NB4 (cell line): ENCODE measurements around the gene GFOD1.

Source experiments
- DNase-seq: peaks from one replicate; pipeline ENCODE4 v3.0.0; 2010; ENCODE audit warnings: low read depth
- H3K4me3 ChIP-seq: one replicate; pipeline ENCODE4 v1.5.1; 2011; ENCODE audit warnings: mild to moderate bottlenecking, low read depth, low read length, moderate library complexity
- CTCF ChIP-seq: IDR thresholded peaks from one replicate; pipeline ENCODE4 v1.5.1; 2012; ENCODE audit warnings: low read depth, low read length
- MAX ChIP-seq: IDR thresholded peaks from 2 replicates; pipeline ENCODE4 v1.6.1; 2011; ENCODE audit warnings: low read depth, low read length
- MYC ChIP-seq: IDR thresholded peaks from 2 replicates; pipeline ENCODE4 v1.6.1; 2011; ENCODE audit warnings: low read depth, low read length
- POLR2A ChIP-seq: IDR thresholded peaks from 2 replicates; pipeline ENCODE4 v1.6.1; 2011; ENCODE audit warnings: mild to moderate bottlenecking; ENCODE audit not compliant: insufficient read length; ENCODE audit errors: extremely low read depth

The GFOD1 gene

GRCh38 chr6:13349811-13350506 is 137.4 kb downstream of the GFOD1 start:
- H3K4me3 ChIP-seq = no peak overlapping the region
- no peak for DNase-seq
- no peak for TF ChIP-seq MYC
- no peak for TF ChIP-seq MAX
- TF ChIP-seq CTCF = no peak
- TF ChIP-seq POLR2A = no peak

- TF ChIP-seq MYC (no peak), MAX (no peak), CTCF (no peak), POLR2A (no peak)
- no peak overlapping the region for H3K4me3 ChIP-seq
- DNase-seq = no peak
Observed at GRCh38 chr6:13348334-13349113, 138.9 kb downstream of the GFOD1 start.

GRCh38 chr6:13346245-13346644 is 141.2 kb downstream of the GFOD1 start:
- DNase-seq = no peak
- no peak overlapping the region for H3K4me3 ChIP-seq
- TF ChIP-seq CTCF (no peak), MAX (no peak), POLR2A (no peak), MYC (no peak)

GRCh38 chr6:13342414-13343019 is 144.9 kb downstream of the GFOD1 start:
- DNase-seq = no peak
- TF ChIP-seq MAX (no peak), POLR2A (no peak), CTCF (no peak), MYC (no peak)
- H3K4me3 ChIP-seq = no peak overlapping the region

- no peak overlapping the region for H3K4me3 ChIP-seq
- no peak for TF ChIP-seq MYC
- no peak for TF ChIP-seq MAX
- no peak for TF ChIP-seq CTCF
- no peak for TF ChIP-seq POLR2A
- no peak for DNase-seq
Observed at GRCh38 chr6:13339863-13340630, 147.4 kb downstream of the GFOD1 start.
